Prostate gland (tissue), 2 donors: Measurements from ENCODE around the gene FGF11. TPM values are rescaled to one million over a fixed set of nuclear protein-coding genes. Genes with fewer than 3 reads are reported as not detected.

ENCODE experiments used
- DNase-seq: peaks from one replicate; pipeline ENCODE4 v3.0.0-alpha.2; 2019; ENCODE audit warnings: low spot score
- H3K27ac ChIP-seq, 2 donors: fragments of 200-600 bp; sonication (generic); 2 replicates each; pipeline ENCODE4 v1.5.1; 2017 to 2019
- H3K27me3 ChIP-seq: fragments of 200-600 bp; sonication (generic); replicated peaks from 2 replicates; pipeline ENCODE4 v1.5.1; 2019; ENCODE audit not compliant: insufficient read depth
- H3K36me3 ChIP-seq, 2 donors: fragments of 200-600 bp; sonication (generic); 1 replicate in 1 of 2; 2 replicates in 1 of 2; pipeline versions ENCODE4 v1.5.1 to v1.8.1; 2017 to 2019
- H3K4me1 ChIP-seq: fragments of 200-600 bp; sonication (generic); replicated peaks from 2 replicates; pipeline ENCODE4 v1.5.1; 2019
- H3K4me3 ChIP-seq, 2 donors: fragments of 200-600 bp; sonication (generic); 2 replicates each; pipeline ENCODE4 v1.5.1; 2017 to 2019
- H3K9me3 ChIP-seq: fragments of 200-600 bp; sonication (generic); 2 replicates; pipeline ENCODE4 v1.5.1; 2017
- CTCF ChIP-seq, 4 experiments: fragments of 200-600 bp in 2 of 4; fragments of 450-650 bp in 2 of 4; sonication (generic) in 2 of 4; IDR thresholded peaks; 1 replicate in 3 of 4; 2 replicates in 1 of 4; pipeline ENCODE4 v1.5.1; 2016 to 2019; ENCODE audit warnings: antibody characterized with exemption in 4 of 4, mild to moderate bottlenecking in 2 of 4, moderate library complexity in 2 of 4
- POLR2A ChIP-seq: fragments of 450-650 bp; IDR thresholded peaks from one replicate; pipeline ENCODE4 v1.6.1; 2016; ENCODE audit warnings: antibody characterized with exemption, mild to moderate bottlenecking
- POLR2AphosphoS5 ChIP-seq: sonication (generic); formaldehyde crosslinking; IDR thresholded peaks from one replicate; pipeline ENCODE4 v1.6.1; 2017; ENCODE audit warnings: antibody characterized with exemption
- WGBS: methylation state at CpG from one replicate; pipeline ENCODE4 v1.1.5; 2018; 5-methylcytosine and 5-hydroxymethylcytosine counted together
- intact Hi-C: fragments of 100-400 bp; cut with DNase I; formaldehyde crosslinking; loops from one replicate; pipeline ENCODE4 v1.14.2; 2022
- total RNA-seq, 2 donors: library from RNA; depleted of rRNA; stranded (reverse); fragments of >200 nt; gene quantifications; one replicate each; pipeline ENCODE4 v1.1.0, GENCODE V29; 2016

Gene FGF11
- total RNA-seq, 2 donors from 2014 or later: 1.2 to 4.2 TPM

- intact Hi-C loops: no loop called here
- no peaks in the 10 kb centered on the region for H3K36me3 ChIP-seq
- no peaks in the 10 kb centered on the region for H3K9me3 ChIP-seq
- H3K4me3 ChIP-seq: no peak overlapping the region
- DNase-seq: no peak
- no peak for TF ChIP-seq CTCF (IDR thresholded peaks at IDR 0.05)
- no peak for TF ChIP-seq POLR2A
- no peak for TF ChIP-seq POLR2AphosphoS5
- H3K4me1 ChIP-seq: no peaks in the 10 kb centered on the region
- H3K27me3 ChIP-seq: no peaks in the 10 kb centered on the region
- H3K27ac ChIP-seq: no peak overlapping the region
- WGBS: 77% methylated on average over 6 of the region's 6 CpGs
These were observed 30.4 kb upstream of the FGF11 start for GRCh38 chr17:7408863-7409262.

- Histone ChIP-seq H3K27me3 (no peaks in the 10 kb centered on the region), H3K27ac (no peak overlapping the region), H3K4me1 (no peaks in the 10 kb centered on the region), H3K9me3 (no peaks in the 10 kb centered on the region), H3K4me3 (no peak overlapping the region), H3K36me3 (no peaks in the 10 kb centered on the region)
- WGBS: 91% methylated on average over 6 of the region's 6 CpGs
- TF ChIP-seq CTCF (IDR thresholded peaks at IDR 0.05) (no peak), POLR2A (no peak), POLR2AphosphoS5 (no peak)
- no peak for DNase-seq
- intact Hi-C loops: no loop called here
These were observed 29.6 kb upstream of the FGF11 start for GRCh38 chr17:7409716-7410115.

GRCh38 chr17:7410634-7411426 is 28.5 kb upstream of the FGF11 start:
- Histone ChIP-seq H3K9me3 (no peaks in the 10 kb centered on the region), H3K36me3 (no peaks in the 10 kb centered on the region), H3K27ac (no peak overlapping the region), H3K4me3 (no peak overlapping the region), H3K27me3 (no peaks in the 10 kb centered on the region), H3K4me1 (no peaks in the 10 kb centered on the region)
- intact Hi-C loops: no loop called here
- TF ChIP-seq POLR2A (no peak), CTCF (IDR thresholded peaks at IDR 0.05) (no peak), POLR2AphosphoS5 (no peak)
- no peak for DNase-seq
- WGBS: 87% methylated on average over 25 of the region's 25 CpGs

GRCh38 chr17:7411427-7411750 is 27.9 kb upstream of the FGF11 start:
- no peak for DNase-seq
- Histone ChIP-seq H3K4me3 (no peak overlapping the region), H3K36me3 (no peaks in the 10 kb centered on the region), H3K27ac (no peak overlapping the region), H3K9me3 (no peaks in the 10 kb centered on the region), H3K4me1 (no peaks in the 10 kb centered on the region), H3K27me3 (no peaks in the 10 kb centered on the region)
- TF ChIP-seq CTCF (IDR thresholded peaks at IDR 0.05) (no peak), POLR2AphosphoS5 (no peak), POLR2A (no peak)
- 94% methylated on average over 8 of the region's 8 CpGs for WGBS
- intact Hi-C loops: no loop called here

- Histone ChIP-seq H3K27ac (no peak overlapping the region), H3K27me3 (no peaks in the 10 kb centered on the region), H3K36me3 (no peaks in the 10 kb centered on the region), H3K9me3 (no peaks in the 10 kb centered on the region), H3K4me3 (no peak overlapping the region), H3K4me1 (no peaks in the 10 kb centered on the region)
- intact Hi-C loops: no loop called here
- WGBS: 72% methylated on average over 6 of the region's 6 CpGs
- DNase-seq: no peak
- no peak for TF ChIP-seq CTCF (IDR thresholded peaks at IDR 0.05)
- no peak for TF ChIP-seq POLR2AphosphoS5
- TF ChIP-seq POLR2A: no peak
These were observed 25.8 kb upstream of the FGF11 start for GRCh38 chr17:7413346-7413985.
